Activated naive CD4-positive, alpha-beta T cell treated with anti-CD3 and anti-CD28 coated beads, Interleukin-2, amount 10 ng/mL, durations not matched to agents 7 days and 5 days (primary cell): ENCODE data around the gene CHTF8.

Experiments used
- CTCF ChIA-PET: fragments of 350-600 bp; sonication (Branson Sonifier 250); formaldehyde crosslinking; loops from one replicate; lab custom pipeline; 2021; ENCODE audit warnings: antibody characterized with exemption; lab: Charles Lee
- DNase-seq: peaks from one replicate; pipeline ENCODE4 v3.0.0-alpha.2; 2020
- H3K27ac Mint-ChIP-seq: one replicate; pipeline ENCODE4 v1.8.0; 2021; ENCODE audit warnings: mild to moderate bottlenecking, moderate library complexity, mixed read lengths
- H3K27me3 Mint-ChIP-seq: one replicate; pipeline ENCODE4 v1.8.0; 2021; ENCODE audit warnings: mild to moderate bottlenecking, mixed read lengths
- H3K36me3 Mint-ChIP-seq: one replicate; pipeline ENCODE4 v1.8.0; 2021; ENCODE audit warnings: mixed read lengths
- H3K4me1 Mint-ChIP-seq: one replicate; pipeline ENCODE4 v1.8.0; 2021; ENCODE audit warnings: mixed read lengths
- H3K4me3 Mint-ChIP-seq: one replicate; pipeline ENCODE4 v1.8.0; 2021; ENCODE audit warnings: mild to moderate bottlenecking, moderate library complexity, mixed read lengths
- H3K9me3 Mint-ChIP-seq: one replicate; pipeline ENCODE4 v1.8.0; 2021; ENCODE audit warnings: mixed read lengths

Gene CHTF8

DNA sequence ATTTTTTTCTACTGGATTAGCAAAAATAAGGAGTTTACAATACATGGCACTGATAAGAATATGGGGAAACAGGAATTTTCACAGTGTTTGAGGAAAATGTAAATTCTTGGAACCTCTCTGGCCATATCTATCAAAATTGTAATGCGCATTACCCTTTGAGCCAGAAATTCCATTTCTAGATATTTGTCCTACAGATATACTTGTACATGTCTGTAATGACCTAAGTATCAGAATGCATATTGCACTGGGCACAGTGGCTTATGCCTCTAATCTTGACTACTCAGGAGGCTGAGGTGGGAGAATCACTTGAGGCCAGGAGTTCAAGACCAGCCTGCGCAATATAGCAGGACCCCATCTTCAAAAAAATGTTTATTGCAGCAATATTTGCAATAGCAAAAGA, 52.7 kb downstream of the CHTF8 start:
- CTCF ChIA-PET, result no interaction called here
- H3K36me3 Mint-ChIP-seq, result peaks cover 4% of the 10 kb centered on the region
- no peaks in the 10 kb centered on the region for H3K9me3 Mint-ChIP-seq
- H3K4me1 Mint-ChIP-seq, result no peaks in the 10 kb centered on the region
- H3K27me3 Mint-ChIP-seq, result no peaks in the 10 kb centered on the region
- H3K4me3 Mint-ChIP-seq, result no peak overlapping the region
- DNase-seq, result no peak
- H3K27ac Mint-ChIP-seq, result no peak overlapping the region

DNA sequence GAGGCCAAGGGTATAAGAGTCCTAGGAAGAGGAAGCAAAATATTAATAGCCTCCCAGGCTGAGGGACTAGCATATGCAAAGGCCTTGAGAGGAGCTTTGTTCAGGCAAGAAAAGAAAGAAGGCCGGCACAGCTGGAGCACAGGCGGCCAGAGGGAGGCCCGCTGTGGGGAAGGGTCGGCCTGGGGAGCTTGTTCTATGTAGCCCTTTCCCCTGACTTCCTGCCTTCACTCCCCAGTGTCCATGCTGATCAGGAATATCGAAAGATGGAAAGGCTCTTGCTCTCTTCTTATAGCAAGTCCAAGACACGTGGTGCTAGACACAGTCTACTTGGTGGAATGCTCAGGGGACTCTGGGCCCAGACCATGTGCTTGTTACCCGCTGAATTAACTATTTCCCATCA, 54.3 kb downstream of the CHTF8 start:
- H3K36me3 Mint-ChIP-seq, result peaks cover 1% of the 10 kb centered on the region
- no peaks in the 10 kb centered on the region for H3K9me3 Mint-ChIP-seq
- H3K27ac Mint-ChIP-seq, result no peak overlapping the region
- no peaks in the 10 kb centered on the region for H3K4me1 Mint-ChIP-seq
- no peaks in the 10 kb centered on the region for H3K27me3 Mint-ChIP-seq
- CTCF ChIA-PET, result no interaction called here
- DNase-seq, result no peak
- no peak overlapping the region for H3K4me3 Mint-ChIP-seq

DNA sequence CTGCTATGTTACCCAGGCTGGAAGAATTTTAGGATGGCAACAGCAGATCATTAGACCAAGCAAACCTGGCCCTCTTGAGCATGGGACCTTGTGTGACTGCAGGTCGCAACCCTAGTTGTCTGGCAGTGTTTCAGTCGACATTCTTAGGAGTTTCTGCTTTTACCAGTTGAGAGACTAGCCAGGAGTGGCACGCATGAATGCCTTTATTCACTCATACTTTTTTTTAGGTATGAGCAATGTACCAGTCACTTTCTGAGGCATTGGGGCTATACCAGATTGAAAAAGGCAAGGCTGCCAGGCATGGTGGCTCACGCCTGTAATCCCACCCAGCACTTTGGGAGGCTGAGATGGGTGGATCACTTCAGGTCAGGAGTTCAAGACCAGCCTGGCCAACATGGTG, 55.1 kb downstream of the CHTF8 start:
- Mint-ChIP-seq H3K4me3 (no peak overlapping the region), H3K36me3 (peaks cover 1% of the 10 kb centered on the region), H3K27me3 (no peaks in the 10 kb centered on the region), H3K4me1 (no peaks in the 10 kb centered on the region), H3K9me3 (no peaks in the 10 kb centered on the region), H3K27ac (no peak overlapping the region)
- DNase-seq, result no peak
- CTCF ChIA-PET, result no interaction called here

DNA sequence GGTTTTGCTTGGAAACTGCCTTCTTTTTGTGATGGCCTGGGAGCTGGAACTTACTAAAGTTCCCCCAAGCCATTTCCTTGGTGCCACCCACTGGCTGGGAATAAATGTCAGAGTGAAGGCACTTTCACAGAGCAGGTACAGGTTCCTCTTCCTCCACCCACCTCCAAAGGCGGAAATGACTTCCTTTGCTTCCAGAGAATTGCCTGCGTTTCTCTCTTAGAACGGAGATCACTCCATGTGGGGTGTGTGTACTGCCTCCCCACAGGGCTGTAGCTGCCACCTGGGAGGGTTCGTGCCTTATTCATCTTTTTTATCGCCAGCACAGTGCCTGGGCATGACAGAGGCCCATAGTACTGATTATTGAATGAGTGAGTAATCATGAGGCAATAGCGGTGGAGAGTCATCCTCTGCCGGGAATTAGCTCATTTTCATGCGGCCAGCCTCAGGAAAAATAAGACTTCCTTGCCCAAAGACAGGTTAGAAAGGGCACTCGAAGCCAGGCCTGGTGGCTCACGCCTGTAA, 59.1 kb downstream of the CHTF8 start:
- CTCF ChIA-PET, result interaction anchor here (0.6 to 1.3 kb wide), 3 partner anchors 39 to 104 kb away, joined by 3 read pairs; no protein-coding TSS in a partner anchor
- H3K4me3 Mint-ChIP-seq, result no peak overlapping the region
- H3K27me3 Mint-ChIP-seq, result no peaks in the 10 kb centered on the region
- DNase-seq, result no peak
- no peak overlapping the region for H3K27ac Mint-ChIP-seq
- H3K4me1 Mint-ChIP-seq, result no peaks in the 10 kb centered on the region
- H3K36me3 Mint-ChIP-seq, result peaks cover 1% of the 10 kb centered on the region
- H3K9me3 Mint-ChIP-seq, result no peaks in the 10 kb centered on the region

DNA sequence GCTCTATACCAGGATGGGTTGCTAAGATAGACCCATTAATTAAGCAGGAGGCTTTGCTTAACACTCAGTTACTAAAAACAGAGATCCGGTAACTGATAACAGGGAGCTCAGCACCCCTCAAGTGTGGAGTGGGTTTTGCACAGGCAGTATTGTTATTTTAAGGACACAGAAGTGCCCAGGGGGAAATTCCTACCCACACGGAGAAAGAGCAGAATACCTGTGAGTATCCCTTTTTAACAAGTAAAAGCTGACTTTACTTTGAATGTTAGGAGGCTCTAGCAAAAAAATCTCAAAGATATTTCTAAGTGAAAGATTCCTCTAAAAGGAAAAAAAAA, 59.8 kb downstream of the CHTF8 start:
- no peak overlapping the region for H3K27ac Mint-ChIP-seq

GRCh38 chr16:69071036-69071435, 61.4 kb downstream of the CHTF8 start:
- Mint-ChIP-seq H3K36me3 (no peaks in the 10 kb centered on the region), H3K27ac (no peak overlapping the region), H3K4me3 (no peak overlapping the region), H3K9me3 (no peaks in the 10 kb centered on the region), H3K4me1 (no peaks in the 10 kb centered on the region), H3K27me3 (no peaks in the 10 kb centered on the region)
- DNase-seq, result no peak
- CTCF ChIA-PET, result no interaction called here

More for the DNA sequence above, 59.8 kb downstream of the CHTF8 start:
- DNase-seq, result no peak
- H3K27me3 Mint-ChIP-seq, result no peaks in the 10 kb centered on the region
- CTCF ChIA-PET, result interaction anchor here (0.6 to 1.3 kb wide), 3 partner anchors 40 to 103 kb away, joined by 3 read pairs; no protein-coding TSS in a partner anchor
- H3K4me1 Mint-ChIP-seq, result no peaks in the 10 kb centered on the region
- H3K36me3 Mint-ChIP-seq, result peaks cover 1% of the 10 kb centered on the region
- no peaks in the 10 kb centered on the region for H3K9me3 Mint-ChIP-seq
- no peak overlapping the region for H3K4me3 Mint-ChIP-seq

DNA sequence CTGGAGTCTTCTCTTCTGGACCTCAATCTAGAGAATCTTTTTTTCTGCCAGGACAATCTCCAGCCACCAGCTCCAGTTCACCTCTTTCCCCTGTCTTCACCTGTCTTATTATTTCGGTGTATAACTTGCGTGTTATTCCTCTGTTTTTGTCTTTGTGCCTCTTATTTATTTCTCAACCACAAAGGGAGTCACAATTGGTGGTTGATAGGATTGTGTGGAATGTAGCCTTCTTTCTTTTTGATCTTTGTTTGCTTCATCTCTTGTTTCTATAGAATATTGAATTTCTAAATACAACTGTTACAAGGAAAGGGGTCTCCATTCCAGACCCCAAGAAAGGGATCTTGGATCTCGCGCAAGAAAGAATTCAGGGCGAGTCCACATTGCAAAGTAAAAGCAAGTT, 62.9 kb downstream of the CHTF8 start:
- H3K27ac Mint-ChIP-seq, result no peak overlapping the region
- no peaks in the 10 kb centered on the region for H3K36me3 Mint-ChIP-seq
- no peaks in the 10 kb centered on the region for H3K9me3 Mint-ChIP-seq
- CTCF ChIA-PET, result no interaction called here
- no peaks in the 10 kb centered on the region for H3K4me1 Mint-ChIP-seq
- H3K27me3 Mint-ChIP-seq, result no peaks in the 10 kb centered on the region
- H3K4me3 Mint-ChIP-seq, result no peak overlapping the region
- DNase-seq, result no peak
